Activated effector memory CD4-positive, alpha-beta T cell treated with Interleukin-2 at 50 U/mL for 16 hours (primary cell): ENCODE measurements around the gene CATSPERB.
A peak's percentile ranks its signal among the peaks of the same experiment; 100 is the strongest.
"Not testable (repeated sequence)": the region's sequence is repeated elsewhere in the genome, so short reads cannot be mapped to it uniquely, and the experiment has no call there.

ENCODE experiments used
- DNase-seq: peaks from one replicate; pipeline ENCODE4 v3.0.0-alpha.2; 2020

CATSPERB gene

DNA sequence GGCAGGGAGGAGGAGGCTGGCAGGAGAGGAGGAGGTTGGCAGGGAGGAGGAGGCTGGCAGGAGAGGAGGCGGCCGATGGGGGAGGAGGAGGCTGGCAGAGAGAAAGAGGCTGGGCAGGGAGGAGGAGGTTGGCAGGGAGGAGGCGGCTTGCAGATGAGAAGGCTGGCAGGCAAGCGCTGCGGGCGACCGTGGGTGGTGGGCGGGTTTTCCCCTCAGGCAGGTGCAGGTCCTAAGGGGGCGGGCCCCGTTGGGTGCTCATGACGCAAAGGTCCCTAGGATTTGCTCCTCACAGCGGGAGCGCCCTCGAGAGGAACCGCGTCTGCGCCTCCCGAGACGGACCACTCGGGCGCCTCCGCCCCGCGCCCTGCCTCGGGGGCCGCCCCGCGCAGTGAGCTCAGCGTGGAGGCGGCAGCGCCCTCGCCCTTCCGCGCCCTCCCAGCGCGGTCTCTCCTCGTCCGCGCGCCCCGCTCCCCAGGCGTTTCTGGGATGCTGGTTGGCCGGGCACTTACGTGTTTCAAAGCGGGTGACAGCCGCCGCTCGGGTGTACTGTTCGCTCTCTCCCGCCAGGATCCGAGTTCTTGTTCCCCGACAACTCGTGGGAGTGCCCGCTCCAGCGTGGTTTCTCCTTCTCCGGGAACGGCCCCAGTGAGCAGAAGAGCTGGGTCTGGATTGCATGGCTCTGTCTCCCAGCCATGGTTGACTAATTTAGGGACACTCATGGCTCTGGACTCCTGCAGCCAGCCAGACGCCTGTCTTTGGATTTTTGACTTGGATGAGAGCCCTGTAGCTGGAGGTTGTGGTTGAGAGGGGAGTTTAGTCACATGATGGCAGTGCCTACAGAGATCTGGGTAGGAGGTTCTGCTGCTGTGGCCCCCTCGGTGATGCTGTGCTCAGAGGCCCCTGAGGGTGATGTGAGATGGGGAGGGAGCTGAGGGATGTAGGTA lies 157.7 kb downstream of the CATSPERB start:
- peak; percentile 43 for DNase-seq

DNA sequence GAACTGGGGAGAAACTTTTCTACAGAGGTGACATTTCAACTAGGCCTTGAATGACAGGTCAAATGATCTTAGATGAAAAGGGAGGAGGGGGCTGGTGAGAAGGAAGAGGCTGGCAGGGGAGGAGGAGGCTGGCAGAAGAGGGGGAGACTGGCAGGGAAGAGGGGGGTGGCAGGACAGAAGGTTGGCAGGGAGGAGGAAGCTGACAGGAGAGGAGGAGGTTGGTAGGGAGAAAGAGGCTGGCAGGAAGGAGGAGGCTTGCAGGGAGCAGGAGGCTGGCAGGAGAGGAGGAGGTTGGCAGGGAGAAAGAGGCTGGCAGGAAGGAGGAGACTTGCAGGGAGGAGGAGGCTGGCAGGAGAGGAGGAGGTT lies 158.4 kb downstream of the CATSPERB start:
- no peak for DNase-seq

DNA sequence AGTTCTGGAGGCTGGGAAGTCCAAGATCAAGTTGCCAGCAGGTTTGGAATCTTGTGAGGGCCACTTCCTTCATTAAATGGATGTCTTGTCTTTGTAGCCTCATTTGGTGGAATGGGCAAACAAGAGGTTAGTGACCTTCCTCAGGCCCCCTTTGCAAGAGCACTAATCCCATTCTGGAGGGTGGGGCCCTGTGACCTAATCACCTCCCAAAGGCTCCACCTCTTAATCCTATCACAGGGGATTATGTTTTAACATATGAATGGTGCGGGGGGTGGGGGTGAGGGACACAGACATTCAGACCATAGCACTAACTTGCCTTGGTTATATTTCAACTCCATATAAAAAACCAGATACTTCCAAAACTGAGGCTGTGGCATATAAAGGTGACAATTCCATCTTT lies 161.9 kb downstream of the CATSPERB start:
- DNase-seq: no peak

DNA sequence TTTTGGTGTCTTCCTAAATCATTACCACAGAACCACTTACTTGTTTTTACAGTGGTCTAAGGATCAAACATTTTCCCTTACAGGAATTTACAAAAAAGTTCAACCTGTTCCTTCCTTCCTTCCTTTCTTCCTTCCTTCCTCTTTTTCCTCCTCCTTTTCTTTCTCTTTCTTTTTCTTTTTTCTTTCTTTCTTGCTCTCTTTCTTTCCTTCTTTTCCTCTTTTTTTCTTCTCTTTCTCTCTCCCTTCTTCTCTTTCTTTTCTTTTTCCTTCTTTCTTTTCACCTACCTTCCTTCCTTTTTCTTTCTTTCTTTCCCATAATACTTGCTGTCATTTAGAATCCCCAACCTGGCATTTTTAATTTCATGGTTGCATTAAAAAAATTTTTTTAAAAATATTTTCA lies 162.6 kb downstream of the CATSPERB start:
- DNase-seq: no peak

DNA sequence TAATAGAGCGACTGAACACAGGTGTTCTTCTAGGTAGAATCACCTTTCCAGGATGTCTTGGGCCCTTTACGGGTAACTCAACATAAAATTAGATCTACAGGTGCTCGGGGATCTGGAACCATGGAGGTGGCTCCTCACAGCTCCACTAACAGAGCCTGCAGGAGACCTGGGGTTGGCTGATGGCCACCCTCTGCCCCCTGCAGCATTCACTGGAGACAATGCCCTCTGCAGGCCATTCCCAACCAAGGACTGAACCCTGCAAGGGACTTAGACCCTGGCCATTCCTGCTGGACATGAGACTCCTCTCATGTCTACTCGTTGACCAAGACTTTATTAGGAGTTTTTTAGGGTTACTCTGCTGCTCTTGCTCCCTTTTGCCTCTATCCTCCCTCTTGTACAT lies 163.3 kb downstream of the CATSPERB start:
- DNase-seq: no peak

DNA sequence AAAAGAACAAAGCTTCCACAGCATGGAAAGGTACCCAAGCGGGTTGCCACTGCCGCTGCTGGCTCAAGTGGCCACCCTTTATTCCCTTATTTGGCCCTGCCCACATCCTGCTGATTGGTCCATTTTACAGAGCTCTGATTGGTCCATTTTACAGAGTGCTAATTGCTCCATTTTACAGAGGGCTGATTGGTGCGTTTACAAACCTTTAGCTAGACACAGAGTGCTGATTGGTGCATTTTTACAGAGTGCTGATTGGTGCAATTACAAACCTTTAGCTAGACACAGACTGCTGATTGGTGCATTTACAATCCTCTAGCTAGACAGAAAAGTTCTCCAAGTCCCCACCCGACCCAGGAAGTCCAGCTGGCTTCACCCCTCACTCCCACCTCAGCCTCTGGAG lies 164.1 kb downstream of the CATSPERB start:
- not testable (repeated sequence) for DNase-seq

DNA sequence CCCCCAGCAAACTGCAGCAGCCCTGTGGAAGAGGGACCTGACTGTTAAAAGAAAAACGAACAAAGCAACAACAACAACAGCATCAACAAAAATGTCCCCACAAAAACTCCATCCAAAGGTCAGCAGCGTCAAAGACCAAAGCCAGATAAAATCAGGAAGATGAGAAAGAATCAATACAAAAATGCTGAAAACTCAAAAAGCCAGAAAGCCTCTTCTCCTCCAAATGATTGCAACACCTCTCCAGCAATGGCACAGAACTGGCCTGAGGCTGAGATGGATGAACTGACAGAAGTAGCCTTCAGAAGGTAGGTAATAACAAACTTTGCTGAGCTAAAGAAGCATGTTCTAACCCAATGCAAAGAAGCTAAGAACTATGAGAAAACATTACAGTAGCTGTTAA lies 176.4 kb downstream of the CATSPERB start:
- no peak for DNase-seq

DNA sequence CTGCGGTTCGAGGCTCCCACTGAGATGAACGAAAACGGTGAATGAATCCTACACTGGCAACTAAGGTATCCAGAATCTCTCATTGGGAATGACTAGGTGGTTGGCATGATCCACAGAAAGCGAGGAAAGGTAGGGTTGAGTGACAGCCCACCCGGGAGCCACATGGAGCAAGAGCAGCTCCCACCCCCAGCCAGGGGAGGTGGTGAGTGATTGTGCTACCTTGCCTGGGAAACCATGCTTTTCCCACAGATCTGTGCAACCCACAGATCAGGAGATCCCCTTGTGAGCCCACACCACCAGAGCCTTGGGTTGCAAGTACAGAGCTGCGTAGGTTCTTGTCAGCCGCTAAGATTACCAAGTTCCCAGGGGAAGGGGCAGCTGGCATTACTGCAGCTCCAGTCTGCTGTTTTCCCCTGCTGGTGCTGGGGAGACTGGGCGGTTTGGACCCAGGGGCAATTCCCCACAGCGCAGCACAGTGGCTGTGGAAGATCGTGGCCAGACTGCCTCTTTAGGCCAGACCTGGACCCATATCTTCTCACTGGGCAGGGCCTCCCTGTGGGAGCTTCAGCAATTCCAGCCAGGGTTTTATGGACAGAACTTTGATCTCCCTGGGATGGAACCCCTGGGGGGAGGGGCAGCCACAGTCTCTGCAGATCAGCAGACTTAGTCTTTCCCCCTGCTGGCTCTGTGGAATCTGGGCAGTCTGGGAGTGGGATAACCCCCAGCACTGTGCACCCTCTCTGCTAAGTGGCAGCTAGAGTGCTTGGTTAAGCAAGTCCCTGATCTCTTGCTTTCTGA lies 177.2 kb downstream of the CATSPERB start:
- no peak for DNase-seq

DNA sequence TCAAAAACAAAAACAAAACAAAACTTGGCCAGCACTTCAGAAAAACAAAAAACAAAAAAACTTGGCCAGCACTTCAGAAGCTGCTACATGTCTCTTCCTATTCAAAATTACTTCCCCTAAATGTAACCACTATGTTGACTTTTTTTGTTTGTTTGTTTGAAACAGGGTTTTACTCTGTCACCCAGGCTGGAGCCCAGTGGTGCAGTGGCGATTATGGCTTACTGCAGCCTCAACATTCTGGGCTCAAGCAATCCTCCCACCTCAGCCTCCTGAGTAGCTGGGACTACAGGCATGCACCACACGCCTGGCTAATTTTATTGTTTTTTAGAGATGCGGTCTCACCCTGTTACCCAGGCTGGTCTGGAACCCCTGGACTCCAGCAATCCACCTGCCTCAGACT lies 183.8 kb downstream of the CATSPERB start:
- DNase-seq: no peak

DNA sequence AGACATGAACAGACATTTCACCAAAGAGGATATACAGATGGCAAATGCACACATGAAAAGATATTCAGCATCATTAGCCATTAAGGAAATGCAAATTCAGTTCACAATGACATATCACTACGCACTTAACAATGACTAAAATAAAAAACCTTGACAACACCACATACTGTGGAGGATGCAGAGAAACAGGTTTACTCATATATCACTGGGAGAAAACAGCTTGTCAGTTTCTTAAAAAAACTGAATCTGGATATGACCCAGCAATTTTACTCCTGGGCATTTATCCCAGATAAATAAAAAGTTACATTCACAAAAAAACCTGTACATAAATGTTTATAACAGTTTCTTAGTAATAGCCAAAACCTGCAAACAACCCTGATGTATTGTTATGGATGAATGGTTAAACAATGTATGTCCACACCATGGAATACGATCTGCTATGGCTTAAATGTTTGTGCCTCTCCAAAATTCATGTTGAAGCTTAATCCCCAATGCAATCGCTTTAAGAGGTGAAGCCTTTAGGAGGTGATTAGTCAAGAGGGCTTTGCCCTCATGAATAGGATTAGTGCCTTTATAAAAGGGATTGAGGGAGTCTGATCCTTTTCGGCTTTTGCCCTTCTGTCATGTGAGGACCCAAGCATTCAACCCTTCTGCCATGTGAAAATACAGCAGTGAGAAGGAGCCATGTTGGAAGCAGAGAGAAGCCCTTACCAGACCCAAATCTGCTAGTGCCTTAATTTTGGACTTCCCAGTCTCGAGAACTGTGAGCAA lies 185.8 kb downstream of the CATSPERB start:
- no peak for DNase-seq

DNA sequence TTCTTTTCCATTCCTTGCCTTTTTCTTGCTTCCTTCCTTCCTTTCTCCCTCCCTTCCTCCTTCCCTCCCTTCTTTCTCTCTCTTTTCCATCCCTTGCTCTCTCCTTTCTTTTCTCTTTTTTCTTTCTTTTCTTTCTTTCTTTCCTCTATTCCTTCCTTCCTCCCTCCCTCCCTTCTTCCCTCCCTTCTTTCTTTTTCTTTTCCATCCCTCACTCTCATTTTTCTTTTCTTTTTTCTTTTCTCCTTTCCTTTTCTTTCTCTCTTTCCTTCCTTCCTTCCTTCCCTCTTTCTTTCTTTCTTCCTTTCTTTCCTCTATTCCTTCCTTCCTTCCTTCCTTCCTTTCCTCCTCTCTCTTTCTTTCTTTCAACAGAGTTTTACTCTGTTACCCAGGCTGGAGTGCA lies 186.7 kb downstream of the CATSPERB start:
- DNase-seq: no peak

DNA sequence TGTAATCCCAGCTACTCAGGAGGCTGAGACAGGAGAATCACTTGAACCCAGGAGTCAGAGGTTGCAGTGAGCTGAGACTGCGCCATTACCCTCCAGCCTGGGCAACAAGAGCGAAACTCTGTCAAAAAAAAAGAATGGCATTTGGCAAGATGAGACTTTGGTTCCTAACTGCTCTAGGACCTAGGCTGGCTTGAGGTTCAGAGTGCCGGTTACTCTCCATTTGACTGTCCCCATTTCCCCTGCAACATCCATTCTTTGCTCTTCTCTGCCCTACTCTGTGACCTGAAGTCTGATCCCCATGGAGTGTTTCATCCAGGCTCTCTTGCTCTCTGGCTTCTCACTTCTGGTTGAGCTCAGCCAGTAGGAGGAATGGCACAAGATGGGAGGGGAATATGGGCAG lies 195.6 kb downstream of the CATSPERB start:
- no peak for DNase-seq

DNA sequence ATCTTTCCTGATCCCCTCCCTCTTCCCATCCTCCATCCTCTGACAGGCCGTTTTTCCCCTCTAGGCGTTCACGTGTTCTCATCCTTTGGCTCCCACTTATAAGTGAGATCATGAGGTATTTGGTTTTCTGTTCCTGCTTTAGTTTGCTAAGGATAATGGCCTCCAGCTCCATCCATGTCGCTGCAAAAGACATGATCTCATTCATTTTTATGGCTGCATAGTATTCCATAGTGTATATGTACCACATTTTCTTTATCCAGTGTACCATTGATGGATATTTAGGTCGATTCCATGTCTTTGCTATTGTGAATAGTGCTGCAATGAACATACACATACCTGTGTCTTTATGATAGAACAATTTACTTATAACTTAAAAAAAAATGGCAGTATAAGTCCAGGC lies 197.8 kb downstream of the CATSPERB start:
- DNase-seq: not testable (repeated sequence)

DNA sequence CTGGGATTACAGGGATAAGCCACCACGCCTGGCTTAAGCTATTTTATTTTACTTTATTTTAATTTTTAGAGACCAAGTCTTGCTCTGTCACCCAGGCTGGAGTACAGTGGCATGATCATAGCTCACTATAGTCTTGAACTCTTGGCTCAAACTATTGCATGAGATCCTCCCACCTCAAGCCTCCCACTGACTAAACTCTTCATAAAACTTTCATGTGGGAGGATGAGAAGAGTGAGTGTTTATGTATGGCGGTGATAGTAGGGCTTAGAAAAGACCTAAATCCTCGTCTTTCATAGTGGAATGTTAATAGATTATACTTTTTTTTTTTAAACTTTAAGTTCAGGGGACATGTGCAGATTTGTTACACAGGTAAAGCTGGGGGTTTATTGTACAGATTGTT lies 198.3 kb downstream of the CATSPERB start:
- DNase-seq: no peak
